Breast epithelium (tissue), 3 donors: ENCODE data around the gene YY1.

ENCODE experiments used
- POLR2A ChIP-seq: fragments of 450-650 bp; IDR thresholded peaks from one replicate; pipeline ENCODE4 v1.6.1; 2016; ENCODE audit warnings: antibody characterized with exemption, mild to moderate bottlenecking, moderate library complexity
- POLR2AphosphoS5 ChIP-seq, 3 donors: sonication (generic); formaldehyde crosslinking; IDR thresholded peaks; one replicate each; pipeline ENCODE4 v1.6.1; 2017; ENCODE audit warnings: antibody characterized with exemption in 3 of 3

DNA sequence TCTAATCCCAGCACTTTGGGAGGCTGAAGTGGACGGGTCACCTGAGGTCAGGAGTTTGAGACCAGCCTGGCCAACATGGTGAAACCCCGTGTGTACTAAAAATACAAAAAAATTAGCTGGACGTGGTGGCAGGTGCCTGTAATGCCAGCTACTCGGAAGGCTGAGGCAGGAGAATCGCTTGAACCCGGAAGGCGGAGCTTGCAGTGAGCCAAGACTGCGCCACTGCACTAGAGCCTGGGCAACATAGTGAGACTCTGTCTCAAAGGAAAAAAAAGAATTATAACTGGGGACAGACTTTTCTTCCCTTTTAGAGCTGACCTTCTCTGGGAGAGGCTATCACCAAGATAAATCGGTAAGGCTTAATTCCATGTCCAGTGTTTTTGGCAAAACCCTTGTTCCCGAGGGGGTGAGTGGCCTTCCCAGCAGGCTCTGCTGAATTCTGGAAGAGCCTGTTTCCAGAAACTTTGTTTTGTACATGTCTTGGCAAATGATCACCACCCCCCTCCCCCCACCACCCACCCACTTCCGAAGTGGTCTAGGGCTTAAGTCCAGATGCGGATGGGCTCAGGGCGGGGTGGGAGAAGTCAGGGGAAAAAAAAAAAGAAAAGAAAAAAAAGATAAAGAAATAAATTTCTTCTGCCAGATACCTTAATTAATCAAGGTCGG is 47.2 kb upstream of the YY1 start:
- TF ChIP-seq POLR2A, result no peak
- TF ChIP-seq POLR2AphosphoS5 (IDR thresholded peaks at IDR 0.05), result no peak
